HG03066 (cell line): Measurements from ENCODE around the gene ZC3H12D.
"Not testable (repeated sequence)": the region's sequence is repeated elsewhere in the genome, so short reads cannot be mapped to it uniquely, and the experiment has no call there.

Source experiments
- ATAC-seq: cut with Tn5 transposase; IDR thresholded peaks from one replicate; pipeline ENCODE4 v1.9.1; 2021; ENCODE audit warnings: low read depth; ENCODE audit not compliant: unreplicated experiment

The ZC3H12D gene

GRCh38 chr6:149484733-149485700 lies at the start of gene ZC3H12D:
Gene ZC3H12D (minus strand): TSS chr6:149485014. CDS start chr6:149474543, 10,471 bp downstream.
- ATAC-seq, result peak; percentile 22

- ATAC-seq, result no peak
Measured at GRCh38 chr6:149529650-149530049, 44.8 kb upstream of the ZC3H12D start.

DNA sequence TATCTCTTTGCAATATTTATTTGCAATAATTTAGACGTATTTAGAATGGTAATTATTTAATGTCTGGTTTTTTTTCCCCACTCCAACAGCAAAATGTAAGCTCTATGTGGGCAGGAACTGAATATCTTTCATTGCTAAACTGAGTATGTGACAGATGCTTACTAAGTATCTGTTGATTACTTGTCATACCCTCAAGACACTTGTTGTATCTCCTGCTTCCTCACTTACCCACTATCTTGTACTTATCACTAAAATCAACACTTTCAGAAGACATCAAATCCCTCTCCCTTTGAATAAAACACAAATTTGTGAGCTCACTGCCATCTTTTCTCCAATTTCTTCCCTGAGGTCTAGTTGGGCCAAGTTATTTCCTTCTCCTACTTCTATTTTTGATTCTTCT lies 30.7 kb upstream of the ZC3H12D start:
- no peak for ATAC-seq

GRCh38 chr6:149513915-149514314 lies 29.1 kb upstream of the ZC3H12D start:
- no peak for ATAC-seq

DNA sequence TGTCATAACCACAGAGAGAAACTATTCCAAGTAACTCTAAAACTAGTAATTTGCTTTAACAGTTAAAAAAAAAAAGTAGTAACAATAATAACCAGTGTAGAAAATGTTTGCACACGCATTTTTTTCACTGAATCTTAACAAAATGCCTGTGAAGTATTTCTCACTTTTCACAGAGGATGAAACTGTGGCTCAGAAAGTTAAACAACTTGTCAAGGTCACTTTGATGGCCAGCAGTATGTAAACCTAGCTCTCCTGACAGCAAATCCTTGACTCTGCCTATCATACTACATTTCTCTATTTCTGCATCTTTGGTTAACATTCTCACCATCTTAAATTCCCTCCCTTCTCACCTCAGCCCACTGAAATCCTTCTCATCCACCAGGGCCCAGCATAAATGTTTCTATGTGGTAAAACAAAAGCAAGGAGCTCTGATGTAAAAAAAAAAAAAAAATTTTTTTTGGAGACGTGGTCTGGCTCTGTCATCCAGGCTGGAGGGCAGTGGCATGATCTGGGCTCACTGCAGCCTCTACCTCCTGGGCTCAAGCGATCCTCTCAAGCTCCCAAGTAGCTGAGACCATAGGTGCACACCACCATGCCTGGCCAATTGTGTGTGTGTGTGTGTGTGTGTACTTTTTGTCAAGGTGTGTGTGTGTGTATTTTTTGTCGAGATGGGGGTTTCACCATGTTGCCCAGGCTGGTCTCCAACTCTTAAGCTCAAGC lies 26.1 kb upstream of the ZC3H12D start:
- no peak for ATAC-seq

DNA sequence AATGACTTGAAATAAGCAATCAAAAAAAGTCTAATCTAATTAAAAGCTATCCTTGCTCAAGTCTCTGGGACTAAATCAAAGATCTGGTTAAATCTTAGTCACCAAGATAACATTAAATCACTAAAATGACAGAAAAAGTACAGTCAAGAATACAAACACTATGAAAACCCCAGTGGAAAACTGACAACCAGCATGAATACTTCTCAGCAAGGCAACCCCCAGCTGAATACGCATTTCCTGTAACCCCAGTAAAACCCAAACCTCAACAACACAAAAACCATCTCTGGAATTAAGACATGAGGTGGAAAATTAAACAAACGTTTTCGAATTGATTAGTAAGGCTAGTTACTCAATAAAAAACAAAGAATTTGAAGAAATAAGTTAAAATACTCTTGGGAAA lies 23.7 kb upstream of the ZC3H12D start:
- no peak for ATAC-seq

DNA sequence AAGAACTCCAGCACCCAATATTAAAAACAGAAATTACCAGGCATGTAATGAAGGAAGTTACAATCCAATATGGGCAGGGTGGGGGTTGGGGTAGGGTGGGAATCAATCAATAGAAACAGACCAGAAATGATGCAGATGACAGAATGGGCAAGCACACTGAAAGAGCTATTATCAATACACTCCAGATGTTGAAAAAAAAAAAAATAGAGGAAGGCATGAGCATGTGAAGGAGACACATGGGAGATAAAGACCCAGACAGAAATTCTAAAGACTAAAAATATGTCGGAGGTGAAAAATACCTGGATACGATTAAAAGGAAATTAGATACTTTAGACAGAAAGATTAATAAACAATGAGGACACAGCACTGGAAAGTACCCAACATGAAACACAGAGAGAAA lies 19.1 kb upstream of the ZC3H12D start:
- ATAC-seq, result no peak

DNA sequence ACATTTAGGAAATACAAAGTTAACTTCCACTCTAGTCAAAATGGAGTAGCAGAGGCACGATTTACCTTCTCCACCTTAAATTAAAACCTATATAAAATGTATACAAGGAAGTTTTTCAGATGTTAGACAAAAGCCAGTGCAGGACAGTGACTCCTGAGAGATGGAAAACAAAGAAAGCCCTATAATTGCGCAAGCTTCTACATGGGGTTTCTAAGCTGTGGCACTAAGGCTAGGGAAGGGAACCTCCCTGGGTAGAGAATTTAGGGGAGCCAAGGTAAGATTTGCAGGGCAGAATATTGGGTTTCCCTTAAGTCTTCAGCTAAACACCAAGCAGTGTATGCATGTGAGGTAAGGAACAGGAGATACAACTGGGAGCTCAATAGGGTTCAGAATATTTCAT lies 18.5 kb upstream of the ZC3H12D start:
- ATAC-seq, result no peak

DNA sequence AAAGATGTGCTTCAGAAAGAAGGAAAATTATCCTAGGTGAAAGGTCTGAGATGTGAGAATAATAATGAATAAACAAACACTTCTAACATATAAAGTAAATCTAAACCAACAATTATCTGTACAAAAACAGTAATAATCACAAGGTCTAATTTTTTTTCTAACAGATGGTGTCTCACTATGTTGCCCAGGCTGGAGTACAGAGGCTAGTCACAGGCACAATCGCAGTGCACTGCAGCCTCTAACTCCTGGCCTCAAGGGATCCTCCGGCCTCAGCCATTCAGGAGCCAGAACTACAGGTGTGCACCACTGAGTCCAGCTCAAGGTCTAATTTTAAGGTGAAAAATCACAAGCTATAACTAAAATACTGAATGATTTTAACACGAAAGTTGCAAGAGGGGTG lies 17.0 kb upstream of the ZC3H12D start:
- ATAC-seq, result no peak

- no peak for ATAC-seq
Measured at GRCh38 chr6:149501201-149501600, 16.4 kb upstream of the ZC3H12D start.

- ATAC-seq, result no peak
Measured at GRCh38 chr6:149500096-149500495, 15.3 kb upstream of the ZC3H12D start.

- ATAC-seq, result no peak
Measured at GRCh38 chr6:149499066-149499465, 14.3 kb upstream of the ZC3H12D start.

DNA sequence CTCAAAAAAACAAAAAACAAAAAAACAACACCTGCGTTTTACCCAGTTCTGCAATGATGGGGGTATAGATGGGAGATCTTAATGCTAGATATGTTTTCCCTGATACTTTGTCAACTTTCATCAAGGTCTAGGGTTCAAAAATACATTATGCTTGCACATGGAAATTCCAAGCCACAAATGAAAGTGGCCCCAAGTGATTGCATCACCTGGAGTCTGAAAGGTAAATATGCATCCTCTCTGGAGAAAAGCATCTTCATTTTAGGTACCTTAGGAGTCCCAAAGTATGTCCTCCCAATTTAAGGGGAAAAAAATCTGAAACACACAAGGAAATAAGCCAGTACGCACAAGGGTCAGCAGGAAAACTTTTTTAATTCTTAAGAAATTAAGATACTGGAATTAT lies 12.6 kb upstream of the ZC3H12D start:
- no peak for ATAC-seq

GRCh38 chr6:149496597-149496996 lies 11.8 kb upstream of the ZC3H12D start:
- not testable (repeated sequence) for ATAC-seq

DNA sequence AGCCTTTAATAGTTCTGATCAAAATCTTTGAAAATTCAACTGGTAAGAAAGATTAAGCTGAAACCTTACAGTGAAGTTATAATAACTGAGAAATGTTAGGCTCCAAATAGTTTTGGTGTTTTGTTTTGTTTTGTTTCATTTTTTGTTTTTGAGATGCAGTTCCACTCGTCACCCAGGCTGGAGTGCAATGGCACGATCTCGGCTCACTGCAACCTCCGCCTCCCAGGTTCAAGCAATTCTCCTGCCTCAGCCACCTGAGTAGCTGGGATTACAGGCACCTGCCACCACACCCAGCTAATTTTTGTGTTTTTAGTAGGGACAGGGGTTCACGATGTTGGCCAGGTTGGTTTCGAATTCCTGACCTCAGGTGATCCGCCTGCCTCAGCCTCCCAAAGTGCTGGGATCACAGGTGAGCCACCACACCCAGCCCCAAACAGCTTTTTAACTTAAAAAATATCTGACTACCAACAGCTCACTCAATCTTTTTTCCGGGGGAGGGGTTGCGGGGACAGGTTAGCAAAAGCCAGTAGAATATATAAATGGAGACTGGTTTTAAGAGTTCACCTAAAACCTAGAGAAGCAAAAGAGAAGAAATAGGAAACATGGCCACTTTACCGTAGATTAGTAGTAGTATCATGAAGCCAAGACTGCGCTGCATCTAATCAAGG lies 10.7 kb upstream of the ZC3H12D start:
- not testable (repeated sequence) for ATAC-seq

- ATAC-seq, result peak; percentile 65
Measured at GRCh38 chr6:149494810-149495209, 10.0 kb upstream of the ZC3H12D start.

- no peak for ATAC-seq
Measured at GRCh38 chr6:149493761-149494320, 9.0 kb upstream of the ZC3H12D start.

GRCh38 chr6:149492798-149493343 lies 8.1 kb upstream of the ZC3H12D start:
- no peak for ATAC-seq

GRCh38 chr6:149489967-149490366 lies 5.2 kb upstream of the ZC3H12D start:
- no peak for ATAC-seq

GRCh38 chr6:149488815-149489214 lies 4.0 kb upstream of the ZC3H12D start:
- ATAC-seq, result no peak
